NCI-H748 treated with DMSO at 0.1 percent for 48 hours (cell line): Measurements from ENCODE around the gene PCNX1.

Experiments used
- DNase-seq: peaks from one replicate; lab custom pipeline; 2025; lab: John Stamatoyannopoulos, UW

Gene PCNX1

DNA sequence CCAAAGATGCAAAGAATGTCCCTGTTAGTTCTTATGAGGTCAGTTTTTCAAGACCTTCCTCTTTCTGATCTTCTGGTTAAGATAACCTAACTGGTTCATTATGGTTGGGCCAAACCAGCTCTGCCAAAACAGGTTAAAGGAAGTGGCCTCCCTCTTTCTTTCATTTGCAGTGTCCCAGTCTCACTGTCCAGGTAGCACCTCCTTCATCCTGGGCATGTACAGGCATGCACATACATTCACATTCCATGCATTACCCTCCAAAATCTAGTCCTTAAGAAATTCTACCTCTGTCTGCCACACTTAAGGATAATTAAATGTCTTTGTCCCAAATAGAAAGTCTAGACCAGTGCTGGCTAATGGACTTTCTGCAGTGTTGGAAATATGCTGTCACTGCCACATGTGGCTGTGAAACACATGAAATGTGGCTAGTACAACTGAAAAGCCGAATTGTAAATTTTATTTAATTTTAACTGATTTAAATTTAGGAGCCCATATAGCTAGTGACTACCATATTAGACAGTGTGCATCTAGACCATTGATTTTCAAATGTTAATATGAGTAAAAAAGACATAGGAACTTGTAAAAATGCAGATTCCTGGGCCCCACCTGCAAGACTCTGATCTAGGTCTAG, 169.3 kb downstream of the PCNX1 start:
- DNase-seq = no peak

DNA sequence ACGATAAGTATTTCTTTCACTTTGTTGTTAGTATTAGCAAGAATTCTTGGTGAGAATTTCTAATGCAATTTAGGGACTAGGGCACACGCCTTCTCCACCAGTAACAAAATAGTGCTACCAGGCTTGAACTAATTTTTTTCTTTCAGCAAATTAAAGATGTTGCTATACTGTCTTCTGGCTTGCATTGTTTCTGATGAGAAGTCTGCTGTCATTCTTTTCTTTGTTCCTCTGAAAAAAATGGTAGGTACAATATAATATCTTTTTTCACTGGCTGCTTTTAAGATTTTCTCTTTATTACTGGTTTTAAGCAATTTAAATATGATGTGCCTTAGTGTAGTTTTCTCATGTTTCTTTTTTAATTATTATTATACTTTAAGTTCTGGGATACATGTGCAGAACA, 171.2 kb downstream of the PCNX1 start:
- DNase-seq = no peak

- no peak for DNase-seq
Observed at GRCh38 chr14:71086567-71086966, 179.3 kb downstream of the PCNX1 start.

DNA sequence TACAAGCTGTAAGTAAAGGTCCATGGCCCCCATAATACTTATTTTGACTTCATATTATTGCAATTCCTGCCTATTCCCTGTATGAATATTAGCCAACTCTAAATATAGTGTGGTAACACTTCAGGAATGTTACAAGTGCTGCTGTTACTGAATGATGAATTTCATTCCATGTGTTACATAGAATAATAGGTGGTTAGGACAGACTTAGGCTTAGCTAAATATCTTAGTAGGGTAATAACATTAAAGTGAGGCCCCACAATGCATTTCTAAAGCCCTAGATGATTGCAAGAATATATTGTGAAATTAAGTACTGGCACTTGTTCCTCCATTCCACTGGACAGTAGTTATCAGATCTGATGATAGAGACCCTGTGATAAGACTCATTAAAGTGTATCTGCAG, 182.7 kb downstream of the PCNX1 start:
- no peak for DNase-seq

DNA sequence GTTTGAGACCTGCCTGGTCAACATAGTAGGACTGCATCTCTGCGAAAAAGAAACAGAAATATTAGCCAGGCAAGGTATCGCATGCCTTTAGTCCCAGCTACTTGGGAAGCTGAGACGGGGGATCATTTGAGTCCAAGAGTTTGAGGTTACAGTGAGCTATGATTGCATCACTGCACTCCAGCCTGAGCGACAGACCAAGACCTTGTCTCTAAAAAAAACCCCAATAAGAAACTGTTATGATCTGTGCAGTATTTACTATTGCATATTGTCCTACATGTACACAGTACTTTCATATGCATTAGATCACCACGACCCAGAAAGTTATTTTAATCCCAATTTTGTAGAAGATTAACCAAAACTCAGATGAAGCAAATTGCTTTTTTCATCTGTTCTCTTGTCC, 187.5 kb downstream of the PCNX1 start:
- no peak for DNase-seq

GRCh38 chr14:71096947-71097346, 189.7 kb downstream of the PCNX1 start:
- no peak for DNase-seq

DNA sequence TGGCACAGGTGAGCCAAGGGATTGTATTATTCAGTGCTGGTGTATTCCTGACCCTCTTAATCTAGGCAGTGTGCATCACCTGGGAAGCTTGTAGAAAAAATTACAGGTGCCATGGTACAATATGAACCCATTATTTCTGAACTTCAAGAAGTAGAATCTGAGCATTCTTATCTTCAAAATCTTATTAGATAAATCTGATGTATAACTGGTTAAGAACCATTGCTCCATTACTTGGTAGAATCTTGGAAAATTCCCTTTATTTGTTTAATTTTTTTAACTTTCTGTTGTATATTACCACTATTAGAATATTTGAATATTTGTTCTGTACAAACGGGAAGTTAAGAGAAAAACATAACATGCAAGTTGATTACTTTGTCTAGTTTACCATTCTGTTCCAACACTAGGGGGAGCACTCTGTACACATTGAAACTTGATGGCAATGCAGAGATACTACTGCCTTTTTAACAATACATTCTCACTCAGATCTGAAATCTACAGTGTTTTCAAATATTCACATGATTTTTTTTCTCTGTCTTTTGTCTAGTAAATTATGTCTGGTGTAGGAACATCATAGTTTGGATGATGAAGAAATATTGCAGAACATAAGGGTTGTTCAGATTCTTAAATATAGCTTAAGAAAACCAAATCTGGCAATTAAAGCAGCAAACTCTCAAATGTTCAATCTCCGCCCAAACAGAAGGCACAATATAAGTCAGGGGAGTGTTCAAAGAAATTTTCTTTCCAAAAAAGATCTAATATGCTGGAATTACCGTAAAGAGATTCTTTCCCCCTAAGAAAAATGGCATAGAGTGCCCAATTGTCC, 196.6 kb downstream of the PCNX1 start:
- peak; percentile 61 for DNase-seq

- no peak for DNase-seq
Observed at GRCh38 chr14:71105177-71105576, 197.9 kb downstream of the PCNX1 start.

- DNase-seq = no peak
Observed at GRCh38 chr14:71107921-71108320, 200.7 kb downstream of the PCNX1 start.

DNA sequence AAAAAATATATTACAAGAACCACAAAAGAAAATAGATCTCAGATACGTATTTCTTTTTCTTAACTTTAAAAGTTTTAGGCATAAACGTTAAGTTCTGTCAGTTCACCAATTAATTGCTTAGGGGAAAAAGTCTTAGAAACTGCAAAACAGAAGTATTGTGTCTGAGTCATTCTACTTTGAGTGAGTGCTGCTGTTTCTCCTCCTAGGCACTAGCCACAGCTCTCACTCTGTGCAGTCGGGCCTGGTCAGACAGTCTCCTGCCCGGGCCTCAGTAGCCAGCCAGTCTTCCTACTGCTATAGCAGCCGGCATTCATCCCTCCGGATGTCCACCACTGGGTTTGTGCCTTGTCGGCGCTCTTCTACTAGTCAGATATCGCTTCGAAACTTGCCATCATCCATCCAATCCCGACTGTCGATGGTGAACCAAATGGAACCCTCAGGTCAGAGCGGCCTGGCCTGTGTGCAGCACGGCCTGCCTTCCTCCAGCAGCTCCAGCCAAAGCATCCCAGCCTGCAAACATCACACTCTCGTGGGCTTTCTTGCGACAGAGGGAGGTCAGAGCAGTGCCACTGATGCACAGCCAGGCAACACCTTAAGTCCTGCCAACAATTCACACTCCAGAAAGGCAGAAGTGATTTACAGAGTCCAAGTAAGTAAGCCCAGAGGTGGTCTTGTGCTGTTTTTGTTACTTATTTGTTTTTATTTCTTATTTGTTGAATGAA, 201.3 kb downstream of the PCNX1 start:
- no peak for DNase-seq

DNA sequence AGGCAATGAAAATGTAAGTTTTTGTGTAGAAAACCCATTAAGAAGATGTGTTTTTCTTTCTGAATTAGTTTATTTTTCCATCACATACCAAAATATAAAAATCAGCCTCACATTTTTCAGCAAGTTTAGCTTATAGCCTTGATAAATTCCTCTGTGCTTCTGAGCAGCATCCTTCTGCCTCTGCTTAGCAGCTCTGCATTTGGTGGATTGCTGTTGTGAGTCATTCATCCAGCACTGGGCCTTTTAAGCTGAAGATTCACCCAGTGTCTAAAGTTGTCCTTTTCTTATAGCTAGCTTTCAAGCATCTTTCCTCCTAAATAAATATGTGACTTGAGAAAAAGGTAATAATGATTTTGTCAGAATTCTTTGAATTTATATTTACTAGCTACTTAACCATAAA, 206.1 kb downstream of the PCNX1 start:
- DNase-seq = no peak

DNA sequence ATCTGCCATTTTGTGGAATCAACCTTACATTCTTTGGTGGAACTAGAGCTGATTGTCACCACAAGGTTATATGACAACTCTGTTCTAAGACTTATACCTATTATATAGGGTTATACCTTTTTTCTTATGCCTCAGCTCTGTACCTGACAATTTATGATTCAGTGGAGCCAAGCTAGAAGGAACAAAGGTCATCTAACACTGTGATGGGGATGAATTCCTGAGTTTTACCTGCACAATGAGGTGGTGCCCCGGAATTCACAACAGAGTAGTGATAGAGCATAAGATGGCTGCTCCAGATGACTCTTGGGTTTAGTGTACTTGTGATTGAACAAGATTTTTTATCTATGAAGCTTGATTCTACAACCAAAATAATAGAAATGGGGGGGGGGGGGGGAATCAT, 207.3 kb downstream of the PCNX1 start:
- DNase-seq = no peak

DNA sequence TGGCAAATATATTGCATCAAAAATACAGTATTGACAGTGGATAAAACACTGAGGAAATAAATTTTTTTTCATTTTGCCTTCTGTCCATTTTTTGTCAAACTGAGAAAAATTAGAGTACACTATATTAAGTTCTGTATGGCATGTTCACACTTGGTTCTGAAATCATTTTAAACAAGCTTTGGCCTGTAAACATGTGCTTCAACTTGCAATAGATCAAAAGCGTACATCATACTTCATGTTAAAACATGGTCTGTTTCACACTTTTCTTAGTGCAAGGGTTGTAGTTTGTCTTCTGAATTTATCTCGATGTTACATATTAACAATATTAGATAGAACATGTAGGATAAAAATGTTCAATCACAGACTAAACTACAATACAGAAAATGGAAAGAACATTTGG, 208.0 kb downstream of the PCNX1 start:
- no peak for DNase-seq

DNA sequence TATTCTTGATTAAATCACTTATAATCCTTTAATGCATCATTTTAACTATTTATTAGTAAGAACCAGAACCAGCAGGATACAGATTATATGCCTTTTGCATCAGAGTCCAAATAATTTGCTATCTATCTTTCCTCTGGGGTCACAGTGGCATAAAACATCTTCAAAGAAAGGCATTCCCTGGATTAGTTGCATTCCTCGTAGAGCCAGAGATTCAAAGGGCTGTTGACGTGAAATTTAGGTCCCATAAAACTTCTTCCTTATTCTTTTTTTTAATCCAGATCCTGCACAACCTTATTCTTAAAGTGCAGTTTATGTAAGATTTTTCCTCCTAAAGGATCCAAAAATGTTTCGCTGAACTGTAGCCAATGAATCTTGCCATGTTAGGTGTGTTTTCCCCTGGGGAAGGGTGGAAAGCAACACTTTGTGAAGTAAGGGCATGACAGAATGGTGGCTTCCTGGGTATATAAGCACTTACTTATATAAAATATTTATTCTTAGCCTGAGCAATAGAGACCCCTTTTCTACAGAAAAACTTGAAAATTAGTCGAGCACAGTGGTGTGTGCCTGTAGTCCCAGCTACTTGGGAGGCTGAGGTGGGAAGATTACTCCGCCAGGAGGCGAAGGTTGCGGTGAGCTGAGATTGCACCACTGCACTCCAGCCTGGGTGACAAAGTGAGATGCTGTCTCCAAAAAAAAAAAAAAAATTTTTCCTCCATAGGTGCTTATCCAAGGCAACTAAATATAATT, 208.7 kb downstream of the PCNX1 start:
- DNase-seq = no peak

- DNase-seq = no peak
Observed at GRCh38 chr14:71116568-71117122, 209.4 kb downstream of the PCNX1 start.

GRCh38 chr14:71117839-71118743, 210.8 kb downstream of the PCNX1 start:
- no peak for DNase-seq

DNA sequence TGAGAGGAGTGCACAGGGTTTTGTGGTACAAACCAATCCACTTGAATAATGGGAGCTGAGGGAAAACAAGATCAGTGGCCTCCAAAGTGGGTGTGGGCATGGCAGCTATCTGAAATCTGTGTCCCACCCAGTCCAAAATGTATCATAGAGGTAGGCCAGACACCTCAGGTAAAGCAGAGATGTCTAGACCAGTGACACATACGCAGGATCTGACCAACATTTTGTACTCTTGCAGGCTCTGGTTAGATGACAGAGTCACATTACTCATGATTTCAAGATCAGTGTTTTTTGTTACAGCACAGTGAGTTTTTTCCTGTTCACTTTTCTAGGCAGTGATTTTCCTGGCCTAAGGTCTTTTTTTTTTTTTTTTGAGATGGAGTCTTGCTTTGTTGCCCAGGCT, 211.8 kb downstream of the PCNX1 start:
- no peak for DNase-seq

GRCh38 chr14:71119832-71120231, 212.6 kb downstream of the PCNX1 start:
- no peak for DNase-seq

- DNase-seq = no peak
Observed at GRCh38 chr14:71121001-71121400, 213.7 kb downstream of the PCNX1 start.

- DNase-seq = no peak
Observed at GRCh38 chr14:71121711-71122110, 214.5 kb downstream of the PCNX1 start.
